PFSK-1 (cell line): Measurements from ENCODE around the gene TBCA.

Experiments
- FOXP2 ChIP-seq: optimal IDR thresholded peaks from 2 replicates; pipeline ENCODE3; 2011; ENCODE audit warnings: borderline replicate concordance, control low read depth, inconsistent platforms; ENCODE audit not compliant: insufficient read depth; ENCODE audit errors: extremely low read length, extremely low read depth
- POLR2AphosphoS5 ChIP-seq: IDR thresholded peaks from 2 replicates; pipeline ENCODE4 v1.6.1; 2012; ENCODE audit warnings: low read depth, mild to moderate bottlenecking, control low read depth, low read length, moderate library complexity
- REST ChIP-seq, 2 experiments: IDR thresholded peaks; 2 replicates each; pipeline versions ENCODE4 v1.6.1 to v1.8.0; 2011 to 2012; ENCODE audit warnings: low read depth in 2 of 2, low read length in 2 of 2, control low read depth in 1 of 2, inconsistent platforms in 1 of 2, mild to moderate bottlenecking in 1 of 2, moderate library complexity in 1 of 2; ENCODE audit not compliant: insufficient read depth in 1 of 2
- SIN3A ChIP-seq: IDR thresholded peaks from 2 replicates; pipeline ENCODE4 v1.6.1; 2012; ENCODE audit warnings: mild to moderate bottlenecking, low read length, moderate library complexity, borderline replicate concordance; ENCODE audit not compliant: insufficient read depth
- TAF1 ChIP-seq: IDR thresholded peaks from 2 replicates; pipeline ENCODE4 v1.6.1; 2012; ENCODE audit warnings: low read length, control low read depth, borderline replicate concordance; ENCODE audit not compliant: insufficient read depth

TBCA gene

GRCh38 chr5:77644371-77645157 lies 131.6 kb downstream of the TBCA start:
- TF ChIP-seq TAF1 (no peak), REST (IDR thresholded peaks at IDR 0.05; ENCODE audit: insufficient read depth in 1 of 2, low read depth in 2 of 2, low read length in 2 of 2) (no peak), FOXP2 (no peak), SIN3A (no peak), POLR2AphosphoS5 (no peak)

DNA sequence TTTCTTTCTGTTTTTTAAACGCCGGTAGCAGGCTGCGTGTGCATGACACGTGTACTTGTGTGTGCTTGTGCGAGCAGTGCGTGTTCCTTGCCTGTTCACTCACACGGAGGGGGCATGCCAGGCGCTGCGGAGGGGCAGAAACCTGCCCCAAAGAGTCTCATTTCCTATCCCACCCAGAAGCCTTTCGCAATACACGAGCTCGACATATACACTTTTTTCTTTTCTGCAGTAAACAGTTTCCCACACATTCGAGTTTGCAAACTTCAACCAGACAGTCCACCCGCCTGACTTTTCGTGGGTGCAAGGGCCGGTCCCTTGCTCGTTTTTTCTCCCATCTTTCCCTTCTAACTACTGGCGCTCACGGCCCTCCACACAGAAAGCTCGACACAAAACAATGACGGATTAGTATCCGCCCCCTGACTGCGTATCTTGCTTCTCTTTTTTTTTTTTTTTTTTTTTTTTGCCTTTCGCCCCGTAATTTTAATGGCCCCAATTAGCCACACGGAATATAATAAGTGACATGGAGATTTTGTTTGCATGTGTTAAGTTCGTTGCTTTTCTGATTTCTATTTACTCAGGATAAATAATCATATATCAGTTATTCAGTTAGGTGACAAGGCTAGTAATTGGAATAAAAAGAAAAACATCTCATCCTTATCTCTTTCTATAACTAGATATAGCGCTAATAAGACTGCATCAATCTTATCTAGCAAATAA lies 132.3 kb downstream of the TBCA start:
- no peak for TF ChIP-seq SIN3A
- no peak for TF ChIP-seq POLR2AphosphoS5
- TF ChIP-seq FOXP2: no peak
- TF ChIP-seq TAF1: no peak
- TF ChIP-seq REST (IDR thresholded peaks at IDR 0.05; ENCODE audit: insufficient read depth in 1 of 2, low read depth in 2 of 2, low read length in 2 of 2): no peak

- TF ChIP-seq FOXP2: no peak
- TF ChIP-seq SIN3A: no peak
- no peak for TF ChIP-seq REST (IDR thresholded peaks at IDR 0.05; ENCODE audit: insufficient read depth in 1 of 2, low read depth in 2 of 2, low read length in 2 of 2)
- no peak for TF ChIP-seq TAF1
Measured at GRCh38 chr5:77642738-77643653, 133.1 kb downstream of the TBCA start.

GRCh38 chr5:77641963-77642737 lies 134.0 kb downstream of the TBCA start:
- TF ChIP-seq SIN3A (no peak), FOXP2 (no peak)
